Peyer's patch (tissue), 4 donors: ENCODE measurements around the gene ZBTB48. TPM values are rescaled to one million over a fixed set of nuclear protein-coding genes. Genes with fewer than 3 reads are reported as not detected.

Experiments
- DNase-seq, 3 donors: peaks; one replicate each; pipeline ENCODE4 v3.0.0-alpha.2; 2017 to 2019
- H3K27ac ChIP-seq, 4 donors: fragments of 200-600 bp; sonication (generic); one replicate each; pipeline ENCODE4 v1.5.1; 2016 to 2019
- H3K27me3 ChIP-seq, 2 donors: fragments of 200-600 bp; sonication (generic); one replicate each; pipeline ENCODE4 v1.5.1; 2019
- H3K36me3 ChIP-seq, 3 donors: fragments of 200-600 bp; sonication (generic); one replicate each; pipeline ENCODE4 v1.5.1; 2016 to 2019
- H3K4me1 ChIP-seq, 4 donors: fragments of 200-600 bp; sonication (generic); one replicate each; pipeline ENCODE4 v1.5.1; 2016 to 2019
- H3K4me3 ChIP-seq, 4 donors: fragments of 200-600 bp; sonication (generic); 1 replicate in 3 of 4; 2 replicates in 1 of 4; pipeline ENCODE4 v1.5.1; 2016 to 2019; ENCODE audit warnings: mild to moderate bottlenecking in 1 of 4
- H3K9me3 ChIP-seq, 4 donors: fragments of 200-600 bp; sonication (generic); one replicate each; pipeline ENCODE4 v1.5.1; 2016 to 2019; ENCODE audit warnings: mild to moderate bottlenecking in 1 of 4
- POLR2A ChIP-seq, 2 donors: fragments of 450-650 bp; IDR thresholded peaks; one replicate each; pipeline ENCODE4 v1.5.1; 2017; ENCODE audit warnings: antibody characterized with exemption in 2 of 2, mild to moderate bottlenecking in 2 of 2, moderate library complexity in 2 of 2
- total RNA-seq, 4 donors: library from RNA; depleted of rRNA; stranded (reverse); fragments of >200 nt; gene quantifications; one replicate each; pipeline ENCODE4 v1.1.0, GENCODE V29; 2016
- TF ChIP-seq, protein P1 (sequence below), 6 experiments: fragments of 450-650 bp in 4 of 6; fragments of 200-600 bp in 2 of 6; sonication (generic) in 1 of 6; IDR thresholded peaks; one replicate each; pipeline ENCODE4 v1.5.1; 2017 to 2019; ENCODE audit warnings: antibody characterized with exemption in 6 of 6, mild to moderate bottlenecking in 3 of 6, moderate library complexity in 1 of 6

Gene ZBTB48
- total RNA-seq, 4 donors from 2014 or later, result 27.0 to 80.9 (median 38.2) TPM

DNA sequence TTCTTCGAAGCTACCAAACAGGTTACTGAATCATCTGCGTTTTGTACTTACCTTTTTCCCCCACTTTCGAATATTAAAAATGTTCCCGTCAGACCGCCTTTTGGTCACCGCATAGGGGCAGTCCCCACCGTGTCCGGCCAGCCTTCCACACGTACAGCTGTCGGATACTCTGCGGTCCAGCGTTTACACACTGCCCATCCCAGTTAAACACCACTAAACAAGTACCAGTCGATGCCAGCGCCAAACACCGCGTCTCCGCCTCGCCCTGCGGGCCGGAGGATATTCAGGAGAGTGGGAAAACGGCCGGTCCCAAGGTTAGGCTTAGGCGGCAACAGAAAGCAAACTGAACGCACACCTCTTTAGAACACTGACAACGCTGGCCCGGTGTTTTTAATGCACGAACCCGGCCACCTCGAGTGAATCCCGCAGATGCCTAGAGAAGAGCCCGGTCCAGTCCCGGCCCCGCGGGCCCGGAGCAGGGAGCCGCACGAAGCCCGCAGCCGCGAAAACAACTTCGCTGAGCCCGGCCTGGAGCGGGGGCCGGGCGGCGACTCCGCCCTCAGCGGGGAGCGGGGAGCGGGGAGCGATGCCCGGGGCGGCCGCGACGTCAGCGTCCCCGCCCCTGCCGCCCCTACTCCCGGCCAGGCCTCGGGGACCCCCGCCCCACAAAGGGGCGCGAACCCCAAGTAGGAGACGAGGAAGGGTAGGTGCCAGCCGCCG is 33.0 kb downstream of the ZBTB48 start:
- peak overlapping the region; percentile 87 to 93 (median 92) for H3K27ac ChIP-seq
- no peaks in the 10 kb centered on the region for H3K9me3 ChIP-seq
- peak overlapping the region; percentile 83 to 100 (median 92) for H3K4me3 ChIP-seq
- H3K36me3 ChIP-seq, result peaks cover 0 to under 1% (median 0%) of the 10 kb centered on the region in 3 donors
- H3K27me3 ChIP-seq, result no peaks in the 10 kb centered on the region
- TF ChIP-seq, protein P1, sequence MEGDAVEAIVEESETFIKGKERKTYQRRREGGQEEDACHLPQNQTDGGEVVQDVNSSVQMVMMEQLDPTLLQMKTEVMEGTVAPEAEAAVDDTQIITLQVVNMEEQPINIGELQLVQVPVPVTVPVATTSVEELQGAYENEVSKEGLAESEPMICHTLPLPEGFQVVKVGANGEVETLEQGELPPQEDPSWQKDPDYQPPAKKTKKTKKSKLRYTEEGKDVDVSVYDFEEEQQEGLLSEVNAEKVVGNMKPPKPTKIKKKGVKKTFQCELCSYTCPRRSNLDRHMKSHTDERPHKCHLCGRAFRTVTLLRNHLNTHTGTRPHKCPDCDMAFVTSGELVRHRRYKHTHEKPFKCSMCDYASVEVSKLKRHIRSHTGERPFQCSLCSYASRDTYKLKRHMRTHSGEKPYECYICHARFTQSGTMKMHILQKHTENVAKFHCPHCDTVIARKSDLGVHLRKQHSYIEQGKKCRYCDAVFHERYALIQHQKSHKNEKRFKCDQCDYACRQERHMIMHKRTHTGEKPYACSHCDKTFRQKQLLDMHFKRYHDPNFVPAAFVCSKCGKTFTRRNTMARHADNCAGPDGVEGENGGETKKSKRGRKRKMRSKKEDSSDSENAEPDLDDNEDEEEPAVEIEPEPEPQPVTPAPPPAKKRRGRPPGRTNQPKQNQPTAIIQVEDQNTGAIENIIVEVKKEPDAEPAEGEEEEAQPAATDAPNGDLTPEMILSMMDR (IDR thresholded peaks at IDR 0.05), result no peak
- peak in 1 of 2 donors; percentile 46 for TF ChIP-seq POLR2A (IDR thresholded peaks at IDR 0.05)
- peak in 2 of 3 donors; percentile 44 to 68 for DNase-seq
- H3K4me1 ChIP-seq, result peaks cover 0 to 11% (median 2%) of the 10 kb centered on the region in 4 donors

DNA sequence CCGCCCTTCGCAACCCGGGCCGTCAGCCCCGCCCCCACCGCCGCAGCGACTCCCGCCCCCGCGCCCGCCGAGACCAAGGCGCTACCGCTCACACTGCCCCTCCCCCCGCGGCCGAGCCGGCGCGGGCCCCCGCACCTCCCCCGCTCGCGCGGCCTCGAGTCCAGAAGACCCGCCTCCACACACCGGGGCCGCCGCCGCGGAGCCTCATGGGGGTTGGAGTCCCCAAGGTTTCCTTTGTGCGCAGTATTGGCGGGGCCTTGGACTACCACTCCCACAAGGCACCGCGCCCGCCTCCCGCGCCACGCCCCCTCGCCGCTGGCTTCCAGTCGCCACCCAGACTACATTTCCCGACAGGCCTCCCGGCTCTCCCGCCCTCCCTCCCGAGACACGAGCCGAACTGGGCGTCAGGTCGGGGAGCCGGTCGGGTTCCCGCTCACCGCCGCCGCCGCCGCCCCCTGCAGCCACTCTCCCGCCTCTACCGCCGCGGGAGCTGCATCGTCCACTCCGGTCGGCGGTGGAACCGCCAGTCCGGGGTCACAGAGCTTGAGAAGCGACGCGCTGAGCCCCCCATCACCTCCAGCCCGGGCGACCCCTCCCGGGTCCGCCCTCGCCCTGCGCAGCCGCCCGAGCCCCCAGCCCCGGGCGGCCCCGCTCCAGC is 33.7 kb downstream of the ZBTB48 start, which contains the start of gene PHF13:
Gene PHF13 (plus strand): TSS at position 371 of the 658 bp plus-strand sequence. CDS start 336 bp downstream, outside the sequence.
- TF ChIP-seq, protein P1 (IDR thresholded peaks at IDR 0.05), result no peak
- TF ChIP-seq POLR2A (IDR thresholded peaks at IDR 0.05), result peak in 1 of 2 donors; percentile 37
- no peaks in the 10 kb centered on the region for H3K27me3 ChIP-seq
- peaks cover 0 to 7% (median 0%) of the 10 kb centered on the region in 3 donors for H3K36me3 ChIP-seq
- H3K27ac ChIP-seq, result peak within 1 kb of the TSS; percentile 87 to 93 (median 92)
- DNase-seq, result peak; percentile 99 to 100 (median 100)
- H3K4me1 ChIP-seq, result peaks cover 0 to 11% (median 2%) of the 10 kb centered on the region in 4 donors
- no peaks in the 10 kb centered on the region for H3K9me3 ChIP-seq
- H3K4me3 ChIP-seq, result peak within 1 kb of the TSS; percentile 83 to 100 (median 92)

DNA sequence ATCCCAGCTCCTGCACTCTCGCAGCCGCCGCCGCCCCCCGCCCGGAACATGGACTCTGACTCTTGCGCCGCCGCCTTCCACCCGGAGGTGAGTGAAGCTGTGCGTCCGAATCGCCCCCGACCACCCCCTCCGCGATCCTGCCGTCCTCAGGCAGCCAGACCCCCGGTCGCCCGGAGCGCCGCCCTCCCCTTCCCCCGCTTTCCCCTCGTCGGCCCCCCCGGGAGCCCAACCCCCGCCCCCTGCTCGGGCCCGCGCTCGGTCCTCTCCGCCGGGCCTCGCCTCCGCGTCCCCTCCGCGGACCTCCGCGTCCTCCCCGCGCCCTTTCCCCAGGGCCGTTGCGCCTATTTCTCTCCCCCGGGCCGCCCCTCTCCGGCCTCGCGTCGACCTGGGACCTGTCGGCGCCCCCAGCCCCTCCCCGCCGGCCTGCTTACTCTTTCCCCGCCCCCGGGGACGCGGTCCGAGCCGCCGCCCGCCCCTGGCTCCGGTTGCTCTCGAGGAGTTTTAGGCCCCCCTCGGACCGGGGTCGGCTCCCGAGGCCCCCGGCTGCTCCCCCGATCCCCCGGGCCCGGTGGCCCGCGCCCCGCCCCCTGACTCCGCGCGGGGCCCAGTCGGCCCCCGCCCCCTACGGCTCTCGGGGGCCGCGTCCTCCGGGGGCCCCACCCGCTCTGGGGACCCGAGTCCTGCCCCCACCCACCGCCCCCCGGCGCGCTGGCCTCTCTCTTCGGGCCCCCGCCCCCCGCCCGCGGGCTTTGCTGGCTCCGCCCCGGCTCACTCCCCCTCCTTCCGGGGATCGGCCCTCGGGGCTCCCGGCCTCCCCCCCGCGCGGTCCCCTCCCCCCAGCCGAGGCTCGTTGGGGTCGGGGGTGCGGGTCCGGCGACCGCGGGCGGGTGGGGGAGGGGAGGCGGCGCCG is 34.5 kb downstream of the ZBTB48 start:
- Histone ChIP-seq H3K4me3 (peak overlapping the region; percentile 83 to 100 (median 92)), H3K36me3 (peaks cover 0 to 9% (median 0%) of the 10 kb centered on the region in 3 donors), H3K9me3 (no peaks in the 10 kb centered on the region), H3K27ac (peak overlapping the region; percentile 87 to 93 (median 92)), H3K4me1 (peaks cover 0 to 11% (median 2%) of the 10 kb centered on the region in 4 donors), H3K27me3 (no peaks in the 10 kb centered on the region)
- no peak for TF ChIP-seq POLR2A (IDR thresholded peaks at IDR 0.05)
- TF ChIP-seq, protein P1 (IDR thresholded peaks at IDR 0.05), result no peak
- DNase-seq, result peak; percentile 64 to 80 (median 70)

DNA sequence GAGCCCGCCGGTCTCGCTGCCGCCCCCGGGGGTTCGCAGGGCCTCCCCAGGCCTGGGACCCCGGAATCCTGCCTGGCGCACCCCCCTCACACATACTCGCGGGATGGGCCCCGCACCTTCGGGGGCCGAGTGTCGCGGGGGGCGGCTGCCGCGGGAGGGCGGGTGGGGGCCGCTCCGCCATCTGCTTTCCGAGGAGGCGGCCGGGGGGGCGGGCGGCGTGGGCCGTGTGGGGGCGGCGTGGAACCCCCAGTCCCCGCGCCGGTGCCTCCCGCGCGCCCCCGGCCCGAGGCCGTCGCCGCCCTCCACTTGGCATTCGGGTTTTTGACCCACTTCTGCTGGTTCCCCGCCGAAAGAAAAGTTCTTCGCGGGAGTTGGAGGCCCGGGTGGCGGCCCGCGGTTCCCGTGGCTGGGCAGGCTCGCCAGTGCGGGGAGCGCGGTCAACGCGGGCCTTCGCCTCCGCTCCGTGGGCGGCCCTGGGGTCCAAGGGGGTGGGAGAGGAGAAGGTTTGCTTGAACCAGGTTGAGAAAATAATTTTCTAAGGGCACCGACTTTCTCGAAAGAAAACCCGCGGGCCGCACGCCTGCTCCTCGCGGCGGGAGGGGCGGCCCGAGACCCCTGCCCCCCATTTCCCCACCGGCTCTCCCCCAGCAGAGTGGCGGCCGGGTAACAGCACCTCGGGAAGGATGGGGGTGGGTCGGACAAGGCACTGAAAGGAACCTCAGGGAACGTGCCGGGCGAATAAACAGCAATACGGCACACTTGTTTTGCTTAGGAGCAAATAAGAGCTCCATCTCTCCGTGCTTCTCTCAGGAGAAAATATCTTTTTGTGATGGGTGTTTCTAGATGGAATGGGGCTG is 35.4 kb downstream of the ZBTB48 start:
- Histone ChIP-seq H3K36me3 (peaks cover 0 to 18% (median 0%) of the 10 kb centered on the region in 3 donors), H3K4me3 (peak overlapping the region; percentile 83 to 100 (median 92)), H3K4me1 (peaks cover 0 to 11% (median 2%) of the 10 kb centered on the region in 4 donors), H3K27me3 (no peaks in the 10 kb centered on the region), H3K9me3 (no peaks in the 10 kb centered on the region), H3K27ac (peak overlapping the region; percentile 87 to 93 (median 92))
- DNase-seq, result no peak
- no peak for TF ChIP-seq POLR2A (IDR thresholded peaks at IDR 0.05)
- TF ChIP-seq, protein P1 (IDR thresholded peaks at IDR 0.05), result no peak
